ENCODE data around the gene CIITA. TPM values are rescaled to one million over a fixed set of nuclear protein-coding genes. Genes with fewer than 3 reads are reported as not detected.

CIITA gene
- total RNA-seq, 3 donors from 2014 or later: 5.8 to 16.0 (median 9.1) TPM

- H3K9me3 ChIP-seq: no peaks in the 10 kb centered on the region
- intact Hi-C loops (cut with DNase I, micrococcal nuclease): no loop called here
Measured at GRCh38 chr16:10878644-10879501, 1.9 kb downstream of the CIITA start.

GRCh38 chr16:10879681-10880589, 2.9 kb downstream of the CIITA start:
- ATAC-seq (no peak), DNase-seq (no peak)
- Histone ChIP-seq H3K9me3 (no peaks in the 10 kb centered on the region), H3K4me3 (no peak overlapping the region), H3K4me1 (ENCODE audit: low read depth) (peaks cover 9% of the 10 kb centered on the region), H3K36me3 (ENCODE audit: low read depth) (no peaks in the 10 kb centered on the region)
- intact Hi-C loops (cut with DNase I, micrococcal nuclease): no loop called here
- TF ChIP-seq, protein P1, sequence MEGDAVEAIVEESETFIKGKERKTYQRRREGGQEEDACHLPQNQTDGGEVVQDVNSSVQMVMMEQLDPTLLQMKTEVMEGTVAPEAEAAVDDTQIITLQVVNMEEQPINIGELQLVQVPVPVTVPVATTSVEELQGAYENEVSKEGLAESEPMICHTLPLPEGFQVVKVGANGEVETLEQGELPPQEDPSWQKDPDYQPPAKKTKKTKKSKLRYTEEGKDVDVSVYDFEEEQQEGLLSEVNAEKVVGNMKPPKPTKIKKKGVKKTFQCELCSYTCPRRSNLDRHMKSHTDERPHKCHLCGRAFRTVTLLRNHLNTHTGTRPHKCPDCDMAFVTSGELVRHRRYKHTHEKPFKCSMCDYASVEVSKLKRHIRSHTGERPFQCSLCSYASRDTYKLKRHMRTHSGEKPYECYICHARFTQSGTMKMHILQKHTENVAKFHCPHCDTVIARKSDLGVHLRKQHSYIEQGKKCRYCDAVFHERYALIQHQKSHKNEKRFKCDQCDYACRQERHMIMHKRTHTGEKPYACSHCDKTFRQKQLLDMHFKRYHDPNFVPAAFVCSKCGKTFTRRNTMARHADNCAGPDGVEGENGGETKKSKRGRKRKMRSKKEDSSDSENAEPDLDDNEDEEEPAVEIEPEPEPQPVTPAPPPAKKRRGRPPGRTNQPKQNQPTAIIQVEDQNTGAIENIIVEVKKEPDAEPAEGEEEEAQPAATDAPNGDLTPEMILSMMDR (IDR thresholded peaks at IDR 0.05): no peak

More at GRCh38 chr16:10878644-10879501, 1.9 kb downstream of the CIITA start:
- Histone ChIP-seq H3K36me3 (ENCODE audit: low read depth) (no peaks in the 10 kb centered on the region), H3K4me3 (peak overlapping the region; percentile 7), H3K4me1 (ENCODE audit: low read depth) (peaks cover 9% of the 10 kb centered on the region)
- peak; percentile 78 for ATAC-seq
- peak; percentile 50 to 84 (median 67) for DNase-seq
- TF ChIP-seq, protein P1 (IDR thresholded peaks at IDR 0.05): no peak

- Histone ChIP-seq H3K4me3 (no peak overlapping the region), H3K4me1 (ENCODE audit: low read depth) (peaks cover 9% of the 10 kb centered on the region), H3K9me3 (no peaks in the 10 kb centered on the region), H3K36me3 (ENCODE audit: low read depth) (no peaks in the 10 kb centered on the region)
- TF ChIP-seq, protein P1 (IDR thresholded peaks at IDR 0.05): no peak
- DNase-seq (no peak), ATAC-seq (no peak)
- intact Hi-C loops (cut with DNase I, micrococcal nuclease): no loop called here
Measured at GRCh38 chr16:10880594-10881452, 3.8 kb downstream of the CIITA start.

GRCh38 chr16:10881479-10882030, 4.6 kb downstream of the CIITA start:
- Histone ChIP-seq H3K36me3 (ENCODE audit: low read depth) (no peaks in the 10 kb centered on the region), H3K4me3 (no peak overlapping the region), H3K9me3 (no peaks in the 10 kb centered on the region), H3K4me1 (ENCODE audit: low read depth) (peaks cover 9% of the 10 kb centered on the region)
- TF ChIP-seq, protein P1 (IDR thresholded peaks at IDR 0.05): no peak
- DNase-seq (no peak), ATAC-seq (no peak)
- intact Hi-C loops (cut with DNase I, micrococcal nuclease): no loop called here

- Histone ChIP-seq H3K4me3 (no peak overlapping the region), H3K36me3 (ENCODE audit: low read depth) (no peaks in the 10 kb centered on the region), H3K9me3 (no peaks in the 10 kb centered on the region), H3K4me1 (ENCODE audit: low read depth) (peaks cover 9% of the 10 kb centered on the region)
- intact Hi-C loops (cut with DNase I, micrococcal nuclease): no loop called here
- no peak for DNase-seq
- TF ChIP-seq, protein P1 (IDR thresholded peaks at IDR 0.05): no peak
- ATAC-seq: no peak
Measured at GRCh38 chr16:10883004-10883403, 6.0 kb downstream of the CIITA start.

Data from mucosa of descending colon (tissue), 3 donors.